T-helper 1 cell treated with Interleukin-12 subunit alpha and Interleukin-12 subunit beta and Interleukin-4 antibody, amounts not matched to agents 30 μg/mL and 1 μg/mL, for 36 hours (primary cell): ENCODE results near the gene SLC4A4.

Experiments
- H3K27ac Mint-ChIP-seq: one replicate; pipeline ENCODE4 v1.8.0; 2021; ENCODE audit warnings: mild to moderate bottlenecking, mixed read lengths
- H3K27me3 Mint-ChIP-seq: one replicate; pipeline ENCODE4 v1.8.0; 2021; ENCODE audit warnings: low read depth, mixed read lengths
- H3K36me3 Mint-ChIP-seq: one replicate; pipeline ENCODE4 v1.8.0; 2021; ENCODE audit warnings: low read depth, mixed read lengths
- H3K4me1 Mint-ChIP-seq: one replicate; pipeline ENCODE4 v1.8.0; 2021; ENCODE audit warnings: low read depth, mixed read lengths
- H3K4me3 Mint-ChIP-seq: one replicate; pipeline ENCODE4 v1.8.0; 2021; ENCODE audit warnings: mild to moderate bottlenecking, moderate library complexity, mixed read lengths
- H3K9me3 Mint-ChIP-seq: one replicate; pipeline ENCODE4 v1.8.0; 2021; ENCODE audit warnings: mixed read lengths

Gene SLC4A4

DNA sequence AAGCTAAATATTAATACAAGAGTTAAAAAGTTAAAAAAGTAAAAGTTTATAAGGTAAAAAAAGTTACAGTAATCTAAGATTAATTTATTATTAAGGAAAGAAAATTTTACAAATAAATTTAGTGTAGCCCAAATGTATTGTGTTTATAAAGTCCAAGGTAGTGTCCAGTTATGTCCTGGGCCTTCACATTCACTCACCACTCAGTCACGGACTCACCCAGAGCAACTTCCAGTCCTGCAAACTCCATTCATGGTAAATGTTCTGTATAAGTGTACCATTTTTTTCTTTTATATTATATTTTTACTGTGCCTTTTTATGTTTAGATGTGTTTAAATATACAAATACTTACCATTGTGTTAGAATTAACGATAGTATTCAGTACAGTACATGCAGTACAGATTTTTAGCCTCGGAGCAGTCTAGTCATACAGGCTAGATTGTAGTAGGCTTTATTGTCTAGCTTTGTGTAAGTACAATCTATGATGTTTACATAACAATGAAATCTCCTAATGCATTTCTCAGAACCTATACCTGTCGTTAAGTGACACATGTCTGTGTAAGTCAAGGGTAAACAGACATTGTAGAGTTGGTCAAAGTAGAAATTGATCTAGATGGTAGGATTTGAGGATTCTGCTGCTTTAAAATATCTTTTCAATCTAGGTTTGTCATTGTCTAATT is 247.4 kb downstream of the SLC4A4 start:
- no peak overlapping the region for H3K27ac Mint-ChIP-seq
- H3K9me3 Mint-ChIP-seq, result no peaks in the 10 kb centered on the region
- no peak overlapping the region for H3K4me3 Mint-ChIP-seq
- H3K27me3 Mint-ChIP-seq, result no peaks in the 10 kb centered on the region
- H3K36me3 Mint-ChIP-seq, result no peaks in the 10 kb centered on the region
- H3K4me1 Mint-ChIP-seq, result no peaks in the 10 kb centered on the region

DNA sequence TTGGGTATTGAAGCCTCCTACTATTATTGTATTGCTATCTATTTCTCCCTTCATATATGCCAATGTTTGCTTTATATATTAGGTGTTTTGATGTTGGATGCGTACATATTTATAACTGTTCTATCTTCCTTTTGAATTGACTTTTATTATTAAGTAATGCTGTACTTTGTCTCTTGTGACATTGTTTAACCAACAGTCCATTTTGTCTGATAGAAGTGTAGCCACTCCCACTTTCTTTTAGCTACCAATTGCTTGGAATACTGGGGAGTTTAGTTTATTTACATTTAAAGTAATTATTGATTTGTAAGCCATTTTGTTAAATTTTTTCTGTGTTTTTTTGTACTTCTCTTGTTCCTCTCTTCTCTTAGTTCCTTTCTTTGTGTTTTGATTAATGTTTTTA is 249.2 kb downstream of the SLC4A4 start:
- H3K27me3 Mint-ChIP-seq, result no peaks in the 10 kb centered on the region
- H3K4me3 Mint-ChIP-seq, result no peak overlapping the region
- no peaks in the 10 kb centered on the region for H3K4me1 Mint-ChIP-seq
- no peaks in the 10 kb centered on the region for H3K9me3 Mint-ChIP-seq
- H3K27ac Mint-ChIP-seq, result no peak overlapping the region
- no peaks in the 10 kb centered on the region for H3K36me3 Mint-ChIP-seq

DNA sequence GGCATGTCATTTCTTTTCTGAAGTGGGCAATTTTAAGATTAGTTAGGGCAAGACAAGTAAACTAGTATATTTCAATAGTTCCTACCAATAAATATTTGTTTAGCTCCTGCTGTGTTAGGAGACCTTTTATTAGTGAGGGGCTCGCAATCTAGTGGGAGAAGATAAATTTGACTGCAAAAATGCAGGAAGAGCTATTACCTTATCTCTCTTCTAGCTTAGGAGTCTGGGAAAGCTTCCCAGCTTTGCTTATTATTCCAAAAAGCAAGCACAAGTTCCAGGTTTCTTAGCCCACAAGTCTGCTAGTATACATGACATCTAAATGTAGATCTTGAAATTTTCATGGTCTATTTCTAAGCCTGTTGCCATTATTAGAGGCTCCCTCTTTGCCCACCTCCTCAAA is 254.0 kb downstream of the SLC4A4 start:
- no peaks in the 10 kb centered on the region for H3K9me3 Mint-ChIP-seq
- H3K4me1 Mint-ChIP-seq, result no peaks in the 10 kb centered on the region
- no peak overlapping the region for H3K4me3 Mint-ChIP-seq
- H3K36me3 Mint-ChIP-seq, result no peaks in the 10 kb centered on the region
- no peak overlapping the region for H3K27ac Mint-ChIP-seq
- H3K27me3 Mint-ChIP-seq, result no peaks in the 10 kb centered on the region

DNA sequence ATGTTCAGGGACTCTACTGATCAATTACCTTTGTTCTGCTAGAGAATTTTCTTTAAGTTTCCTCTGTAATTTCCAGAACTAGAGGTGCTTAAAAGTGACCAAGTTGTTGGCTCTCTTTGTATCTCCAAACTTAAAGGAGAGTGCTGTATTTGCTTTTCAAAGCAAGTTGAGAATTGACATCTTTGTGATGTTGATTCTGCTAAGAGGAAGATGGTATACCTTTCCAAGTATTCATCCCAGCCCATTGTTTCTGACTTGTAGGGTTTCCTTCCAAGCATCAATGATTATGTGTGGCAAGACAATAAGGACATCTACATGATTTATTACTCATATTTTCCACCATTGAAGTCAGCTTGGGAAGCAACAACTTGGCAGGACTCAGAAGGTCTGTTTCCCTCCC is 254.5 kb downstream of the SLC4A4 start:
- no peaks in the 10 kb centered on the region for H3K36me3 Mint-ChIP-seq
- no peak overlapping the region for H3K27ac Mint-ChIP-seq
- H3K4me3 Mint-ChIP-seq, result no peak overlapping the region
- H3K27me3 Mint-ChIP-seq, result no peaks in the 10 kb centered on the region
- H3K9me3 Mint-ChIP-seq, result no peaks in the 10 kb centered on the region
- no peaks in the 10 kb centered on the region for H3K4me1 Mint-ChIP-seq

DNA sequence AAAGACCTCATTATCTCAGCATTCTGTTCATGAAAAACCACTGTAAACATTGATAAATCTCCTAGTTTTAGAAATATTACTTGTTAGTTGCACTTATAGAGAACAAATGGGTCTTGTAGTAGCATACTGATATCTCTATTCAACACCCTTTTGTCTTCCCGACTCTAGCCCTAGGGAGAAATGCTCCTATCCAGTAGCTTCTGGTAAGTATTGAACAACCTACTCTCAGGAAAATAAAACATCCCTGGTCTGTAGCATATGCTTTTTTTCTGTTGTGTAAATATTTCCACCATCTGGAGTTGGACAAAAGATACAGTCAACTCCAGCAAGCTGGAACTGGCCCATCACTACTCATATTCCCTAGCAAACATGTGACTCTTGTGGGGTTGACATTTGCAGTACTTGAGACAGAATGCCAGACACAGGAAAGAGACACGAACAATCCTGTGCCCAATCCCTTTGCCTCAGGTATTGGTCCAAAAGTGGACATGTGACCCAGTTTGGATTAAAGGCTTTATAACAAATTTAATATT is 256.8 kb downstream of the SLC4A4 start:
- Mint-ChIP-seq H3K27me3 (no peaks in the 10 kb centered on the region), H3K9me3 (no peaks in the 10 kb centered on the region), H3K27ac (no peak overlapping the region), H3K4me1 (no peaks in the 10 kb centered on the region), H3K36me3 (no peaks in the 10 kb centered on the region), H3K4me3 (no peak overlapping the region)

DNA sequence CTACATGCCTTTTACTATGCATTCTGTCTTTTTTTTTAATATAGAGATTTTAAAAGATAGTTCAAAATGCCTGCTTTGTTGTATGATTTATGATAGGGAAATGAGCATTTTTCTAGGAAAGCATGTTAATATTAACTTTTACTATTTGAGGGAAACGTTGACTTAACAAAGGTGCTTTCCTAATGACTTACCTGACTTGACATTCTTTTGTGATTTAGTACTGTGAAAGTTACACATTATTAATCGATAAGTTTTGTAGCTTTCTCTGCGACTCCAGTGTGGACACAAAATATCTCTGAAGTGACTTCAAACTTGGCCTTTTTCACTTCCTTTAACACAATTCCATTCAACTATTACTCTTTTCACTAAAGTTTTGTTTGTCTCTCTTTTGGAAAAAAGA is 260.8 kb downstream of the SLC4A4 start:
- H3K4me1 Mint-ChIP-seq, result no peaks in the 10 kb centered on the region
- H3K9me3 Mint-ChIP-seq, result no peaks in the 10 kb centered on the region
- no peaks in the 10 kb centered on the region for H3K27me3 Mint-ChIP-seq
- no peaks in the 10 kb centered on the region for H3K36me3 Mint-ChIP-seq
- no peak overlapping the region for H3K4me3 Mint-ChIP-seq
- no peak overlapping the region for H3K27ac Mint-ChIP-seq

DNA sequence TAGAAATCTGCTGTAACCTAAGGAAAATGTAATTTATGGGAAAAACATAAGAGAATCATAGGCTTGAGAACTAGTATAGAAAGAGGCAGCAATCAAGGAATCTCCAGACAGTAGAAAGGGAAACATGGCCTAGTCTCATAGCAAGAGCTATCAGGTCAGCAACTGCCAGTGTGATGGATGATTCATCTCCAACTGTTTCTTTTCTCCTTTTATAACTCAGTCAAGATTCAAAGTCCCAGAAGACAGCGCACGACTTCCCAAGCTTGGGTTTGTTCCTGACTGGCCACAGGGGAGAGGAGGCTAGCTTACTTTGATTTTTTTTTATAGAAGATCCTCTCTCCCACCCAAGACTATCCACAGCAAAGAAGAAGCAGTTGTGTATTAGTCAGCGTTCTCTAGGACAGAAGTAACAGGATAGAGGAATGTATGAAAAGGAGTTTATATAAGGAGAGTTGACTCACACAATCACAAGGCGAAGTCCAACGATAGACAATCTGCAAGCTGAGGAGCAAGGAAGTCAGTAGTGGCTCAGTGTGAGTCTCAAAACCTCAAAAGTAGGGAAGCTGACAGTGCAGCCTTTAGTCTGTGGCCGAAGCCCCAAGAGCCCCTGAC is 263.6 kb downstream of the SLC4A4 start:
- Mint-ChIP-seq H3K9me3 (no peaks in the 10 kb centered on the region), H3K4me1 (no peaks in the 10 kb centered on the region), H3K27me3 (no peaks in the 10 kb centered on the region), H3K36me3 (no peaks in the 10 kb centered on the region), H3K27ac (no peak overlapping the region), H3K4me3 (no peak overlapping the region)

DNA sequence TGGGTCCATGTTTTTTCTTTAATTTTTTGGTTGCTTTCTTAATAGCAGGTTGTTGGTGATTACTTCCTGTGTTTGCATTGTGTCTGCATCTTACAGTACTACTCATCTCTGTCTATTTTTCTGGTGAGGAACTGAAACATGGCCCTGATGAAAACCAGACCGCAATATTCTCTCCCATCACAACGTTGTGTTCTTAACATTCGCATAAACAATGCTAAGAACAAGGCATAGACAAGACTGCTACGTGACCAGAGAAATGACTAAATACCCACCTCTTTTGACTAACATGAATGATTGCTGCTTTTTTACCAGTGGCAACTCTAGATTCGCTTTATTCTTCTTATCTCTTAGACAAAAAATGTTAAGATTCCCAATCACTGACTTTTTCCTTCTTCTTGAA is 266.0 kb downstream of the SLC4A4 start:
- no peaks in the 10 kb centered on the region for H3K36me3 Mint-ChIP-seq
- no peaks in the 10 kb centered on the region for H3K9me3 Mint-ChIP-seq
- H3K27ac Mint-ChIP-seq, result no peak overlapping the region
- H3K27me3 Mint-ChIP-seq, result no peaks in the 10 kb centered on the region
- H3K4me1 Mint-ChIP-seq, result no peaks in the 10 kb centered on the region
- H3K4me3 Mint-ChIP-seq, result no peak overlapping the region

DNA sequence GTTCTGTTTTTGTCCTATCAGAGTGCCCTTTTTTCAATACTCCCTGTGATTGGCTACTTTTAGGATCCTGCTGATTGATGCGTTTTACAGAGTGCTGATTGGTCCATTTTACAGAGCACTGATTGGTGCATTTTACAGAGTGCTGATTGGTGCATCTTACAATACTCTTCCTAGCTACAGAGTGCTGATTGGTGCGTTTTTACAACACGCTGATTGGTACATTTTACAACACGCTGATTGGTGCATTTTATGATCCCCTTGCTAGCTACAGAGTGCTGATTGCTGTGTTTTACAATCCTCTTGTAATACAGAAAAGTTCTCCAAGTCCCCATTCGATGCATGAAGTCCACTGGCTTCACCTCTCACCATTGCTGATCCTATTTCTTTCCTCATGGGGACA is 268.3 kb downstream of the SLC4A4 start:
- Mint-ChIP-seq H3K36me3 (no peaks in the 10 kb centered on the region), H3K27ac (no peak overlapping the region)

DNA sequence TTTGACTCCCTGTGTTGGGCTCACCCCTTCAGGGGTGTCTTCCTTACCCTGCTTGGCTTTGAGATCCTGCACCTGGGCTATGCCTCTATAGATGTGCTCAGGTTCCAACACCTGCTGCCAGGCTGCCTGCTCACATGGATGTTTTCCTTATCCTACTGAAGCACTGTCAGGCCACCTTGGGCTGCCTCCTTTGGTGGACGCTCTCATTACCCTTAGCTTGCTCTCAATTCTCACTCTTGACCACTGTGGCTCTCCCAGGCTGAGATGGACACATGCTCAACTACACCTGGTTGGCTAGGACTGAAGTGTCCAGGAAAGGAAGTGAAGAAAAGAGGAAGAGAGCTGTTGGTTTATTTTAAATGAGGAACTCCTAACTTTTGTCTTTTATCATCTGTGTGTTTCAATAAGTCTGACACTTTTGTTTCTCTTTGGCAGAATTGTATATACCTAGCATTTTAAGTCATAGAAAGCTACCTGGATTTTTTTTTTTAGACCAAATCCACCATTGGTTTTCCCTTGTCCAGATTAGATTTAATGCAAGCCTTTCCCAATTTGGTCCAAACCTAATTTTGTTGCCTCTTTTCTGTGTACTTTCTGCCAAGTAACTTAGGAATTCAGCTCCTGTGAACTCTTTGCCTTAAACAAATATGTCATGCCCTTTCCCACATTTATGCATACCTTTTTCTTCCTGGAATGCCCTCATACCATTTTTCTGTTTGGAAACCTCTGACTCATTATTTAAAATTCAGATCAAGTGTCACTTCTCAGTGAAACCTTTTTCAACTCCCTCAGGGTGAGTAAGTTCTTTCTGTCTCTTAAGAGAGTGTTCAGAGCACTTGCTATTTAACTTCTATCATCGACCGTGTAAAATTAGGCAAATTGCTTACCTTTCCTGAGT is 269.2 kb downstream of the SLC4A4 start:
- Mint-ChIP-seq H3K9me3 (no peaks in the 10 kb centered on the region), H3K27me3 (no peaks in the 10 kb centered on the region), H3K4me1 (no peaks in the 10 kb centered on the region), H3K4me3 (no peak overlapping the region), H3K27ac (no peak overlapping the region), H3K36me3 (no peaks in the 10 kb centered on the region)

More for the DNA sequence above, 268.3 kb downstream of the SLC4A4 start:
- Mint-ChIP-seq H3K4me1 (no peaks in the 10 kb centered on the region), H3K4me3 (no peak overlapping the region), H3K9me3 (no peaks in the 10 kb centered on the region), H3K27me3 (no peaks in the 10 kb centered on the region)

DNA sequence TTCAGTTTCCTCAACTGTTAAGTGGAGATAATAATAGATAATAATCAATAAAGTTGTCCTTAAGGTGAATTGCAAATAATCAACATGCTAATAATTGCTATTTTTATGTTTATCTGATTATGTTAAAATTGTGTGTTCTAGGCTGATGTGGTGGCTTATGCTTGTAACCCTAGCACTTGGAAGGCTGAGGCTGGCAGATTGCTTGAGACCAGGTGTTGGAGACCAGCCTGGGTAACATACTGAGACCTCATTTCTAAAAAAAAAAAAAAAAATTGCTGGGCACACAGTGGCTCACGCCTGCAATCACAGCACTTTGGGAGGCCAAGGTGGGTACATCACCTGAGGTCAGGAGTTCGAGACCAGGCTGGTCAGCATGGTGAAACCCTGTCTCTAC is 269.9 kb downstream of the SLC4A4 start:
- Mint-ChIP-seq H3K4me1 (no peaks in the 10 kb centered on the region), H3K27ac (no peak overlapping the region), H3K9me3 (no peaks in the 10 kb centered on the region), H3K27me3 (no peaks in the 10 kb centered on the region), H3K36me3 (no peaks in the 10 kb centered on the region), H3K4me3 (no peak overlapping the region)

DNA sequence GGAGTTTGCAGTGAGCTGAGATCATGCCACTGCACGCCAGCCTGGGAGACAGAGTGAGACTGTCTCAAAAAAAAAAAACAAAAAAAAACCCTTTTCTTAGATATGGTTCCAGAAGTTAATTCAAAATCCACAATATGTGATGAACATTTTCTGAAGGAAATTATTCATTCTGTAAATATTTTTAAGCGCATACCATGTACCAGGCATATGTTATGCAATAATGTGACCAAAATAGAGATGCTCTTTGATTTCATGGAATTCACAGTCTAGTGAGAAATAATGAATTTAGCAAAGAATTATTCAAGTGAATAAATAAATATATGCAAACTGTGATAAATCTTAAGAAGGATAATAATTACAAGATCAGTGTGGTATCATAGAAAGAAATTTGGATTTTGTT is 270.3 kb downstream of the SLC4A4 start:
- Mint-ChIP-seq H3K9me3 (no peaks in the 10 kb centered on the region), H3K27ac (no peak overlapping the region), H3K4me3 (no peak overlapping the region), H3K36me3 (no peaks in the 10 kb centered on the region), H3K27me3 (no peaks in the 10 kb centered on the region), H3K4me1 (no peaks in the 10 kb centered on the region)

DNA sequence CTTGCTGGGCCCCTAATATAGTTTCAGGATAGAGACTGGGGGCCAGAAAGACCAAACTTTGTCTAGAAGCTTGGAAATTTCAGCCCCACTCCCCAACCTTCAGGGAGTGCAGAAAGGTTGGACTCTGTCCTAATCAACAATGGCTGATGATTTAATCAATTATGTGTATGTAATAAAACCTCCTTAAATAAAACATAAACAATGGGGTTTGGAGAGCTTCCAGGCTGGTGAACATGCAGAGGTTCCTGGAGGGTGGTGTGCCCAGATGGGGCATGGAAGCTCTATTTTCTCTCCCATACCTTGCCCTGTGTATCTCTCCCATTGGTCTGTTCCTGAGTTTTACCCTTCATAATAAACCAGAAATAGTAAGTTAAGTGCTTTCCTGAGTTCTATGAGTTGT is 270.8 kb downstream of the SLC4A4 start:
- no peak overlapping the region for H3K4me3 Mint-ChIP-seq
- H3K9me3 Mint-ChIP-seq, result no peaks in the 10 kb centered on the region
- no peaks in the 10 kb centered on the region for H3K27me3 Mint-ChIP-seq

DNA sequence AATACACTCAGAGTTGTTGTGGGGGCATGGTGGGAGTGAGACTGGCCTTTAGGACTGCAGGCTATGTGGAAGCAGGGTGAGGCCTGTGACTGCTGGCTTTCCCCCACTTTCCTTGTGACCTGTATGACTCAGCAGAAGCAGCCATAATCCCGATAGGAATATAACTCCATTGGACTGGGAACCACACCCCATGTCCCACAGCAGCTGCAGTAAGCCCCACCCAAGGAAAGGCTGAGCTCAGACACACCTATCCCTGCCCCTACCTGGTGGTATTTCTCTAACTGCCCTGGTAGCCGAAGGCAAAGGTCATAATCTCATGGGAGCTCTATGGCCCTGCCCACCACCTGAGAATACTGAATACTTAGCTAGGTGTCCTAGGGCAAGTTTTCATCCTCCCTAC is 275.8 kb downstream of the SLC4A4 start:
- Mint-ChIP-seq H3K9me3 (peaks cover 5% of the 10 kb centered on the region), H3K4me3 (no peak overlapping the region), H3K27me3 (no peaks in the 10 kb centered on the region), H3K4me1 (no peaks in the 10 kb centered on the region), H3K27ac (no peak overlapping the region), H3K36me3 (no peaks in the 10 kb centered on the region)

More for the DNA sequence above, 270.8 kb downstream of the SLC4A4 start:
- Mint-ChIP-seq H3K36me3 (no peaks in the 10 kb centered on the region), H3K4me1 (no peaks in the 10 kb centered on the region), H3K27ac (no peak overlapping the region)
